Measurements from ENCODE around the gene BCAN.

BCAN gene

DNA sequence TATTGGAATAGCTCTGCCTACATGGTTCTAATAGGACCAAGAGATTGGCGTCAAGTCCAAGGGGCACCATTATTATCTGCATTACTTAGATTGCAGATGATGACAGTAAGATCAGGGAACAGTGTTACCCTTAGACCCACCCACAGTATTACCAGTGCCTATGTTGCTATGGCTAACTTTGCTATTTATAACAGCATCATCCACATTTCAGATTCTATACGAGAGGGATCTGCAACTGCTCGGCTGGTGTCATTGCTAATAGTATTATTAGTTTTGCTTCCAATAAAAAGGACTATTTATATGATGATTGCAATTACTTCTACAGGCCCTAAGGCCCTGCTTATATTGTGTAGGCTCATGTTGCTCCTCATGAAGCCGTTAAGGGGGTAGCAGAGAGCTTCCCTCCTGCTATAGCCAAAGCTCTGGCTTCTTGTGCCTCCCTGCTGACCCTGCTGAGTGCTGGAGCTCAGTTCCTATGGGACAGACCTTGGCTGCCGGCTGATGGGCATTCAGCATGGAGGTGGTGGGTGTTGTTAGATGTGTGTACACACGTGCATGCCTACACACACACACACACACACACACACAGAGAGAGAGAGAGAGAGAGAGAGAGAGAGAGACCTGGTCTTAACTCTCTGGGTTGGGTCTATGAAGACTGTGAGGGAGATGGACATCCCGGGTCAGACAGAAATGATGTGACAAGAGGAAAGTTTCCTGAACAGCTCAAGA lies 1.3 kb downstream of the BCAN start:
- no peak for DNase-seq (ENCODE audit: low read depth, low spot score)

DNA sequence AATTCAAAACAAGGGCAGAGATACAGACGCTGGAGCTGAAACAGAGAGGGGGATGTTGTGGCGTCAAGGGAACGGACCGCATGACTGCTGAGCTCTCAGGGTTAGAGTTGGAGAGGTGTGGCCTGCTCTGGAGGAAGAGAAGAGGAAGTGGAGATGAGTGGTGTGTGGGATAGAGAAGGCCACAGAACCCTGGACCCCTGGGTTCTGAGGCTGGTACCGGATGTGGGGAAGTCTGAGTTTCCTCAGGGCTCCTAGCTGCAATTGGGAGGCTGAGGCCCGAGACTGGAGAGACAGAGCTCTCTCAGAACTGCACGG lies 1.8 kb downstream of the BCAN start:
- DNase-seq (ENCODE audit: low read depth, low spot score), result no peak

DNA sequence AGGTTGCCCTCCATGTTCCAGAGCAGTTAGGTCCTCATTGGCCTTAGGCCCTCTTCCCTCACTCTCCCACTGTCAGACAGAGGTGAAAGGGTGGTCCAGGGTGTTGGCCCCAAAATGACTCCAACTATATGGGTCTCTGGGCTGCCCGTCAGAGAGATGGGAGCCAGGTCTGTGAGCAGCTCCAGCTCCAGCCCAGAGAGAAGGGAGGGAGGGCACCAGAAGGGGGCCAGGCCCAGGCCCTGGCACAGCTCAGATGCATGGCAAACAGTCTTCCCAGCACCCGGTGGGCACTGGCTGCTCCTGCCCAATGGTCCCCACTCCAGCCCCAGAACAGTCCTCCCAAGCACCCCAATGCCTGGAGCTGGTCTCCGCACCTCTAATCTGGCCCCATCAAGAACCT lies 2.2 kb downstream of the BCAN start:
- DNase-seq (ENCODE audit: low read depth, low spot score), result no peak

DNA sequence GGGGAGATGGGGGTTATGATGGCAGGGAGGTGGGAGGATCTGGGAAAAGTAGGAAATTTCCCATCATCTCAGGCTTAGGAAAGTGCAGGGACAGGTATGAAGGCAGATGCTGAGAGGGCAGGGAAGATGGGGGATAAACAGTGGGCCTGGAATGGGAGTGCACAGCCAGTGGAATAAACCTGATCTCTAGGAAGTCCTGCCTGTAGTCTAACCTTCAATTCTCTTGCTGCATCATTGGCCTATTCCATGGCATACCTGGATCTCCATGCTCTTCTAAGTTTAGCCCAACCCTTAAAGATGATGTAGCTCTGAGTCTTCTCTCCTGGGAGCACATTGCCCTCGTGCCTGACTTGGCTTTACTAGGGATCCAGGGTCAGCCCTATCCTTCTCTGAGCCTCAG lies 2.7 kb downstream of the BCAN start:
- no peak for DNase-seq (ENCODE audit: low read depth, low spot score)

DNA sequence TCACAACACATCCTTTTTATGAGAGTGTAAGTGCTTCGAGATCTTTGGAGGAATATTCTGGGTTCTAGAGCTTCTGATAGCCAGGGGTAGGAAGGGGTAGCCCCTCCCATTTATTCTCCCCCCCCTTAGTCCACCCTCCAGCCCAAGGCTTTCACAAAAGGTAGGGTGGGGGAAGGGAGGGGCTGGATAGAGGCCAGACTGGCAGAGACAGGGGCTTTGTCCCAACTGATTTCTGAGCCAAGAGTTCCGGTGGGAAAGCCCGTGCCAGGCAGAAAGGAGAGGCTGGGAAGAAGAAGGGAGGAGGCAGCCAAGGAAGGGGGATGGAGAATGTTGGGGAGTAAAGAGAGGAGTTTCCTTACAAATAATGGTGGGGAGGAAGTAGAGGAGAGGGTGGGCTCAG lies 3.1 kb downstream of the BCAN start:
- DNase-seq (ENCODE audit: low read depth, low spot score), result no peak

DNA sequence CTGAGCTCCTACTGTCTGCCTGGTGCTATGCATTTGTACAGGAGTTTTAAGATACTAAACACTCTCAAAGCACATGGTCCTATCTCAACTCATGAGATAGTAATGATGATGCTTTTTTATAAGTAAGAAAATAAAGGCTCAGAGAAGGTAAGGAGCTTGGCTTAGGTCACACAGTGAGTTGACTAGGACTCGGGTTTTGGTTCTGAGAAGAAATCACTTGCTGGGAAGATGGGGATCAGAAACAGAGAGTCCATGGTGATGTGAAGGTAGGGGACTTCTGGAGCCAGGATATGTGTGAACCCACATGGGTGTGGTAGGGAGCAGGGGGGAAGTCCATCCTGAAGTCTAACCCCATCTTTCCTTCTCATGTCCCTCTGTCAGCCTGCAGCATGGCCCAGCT lies 3.7 kb downstream of the BCAN start:
- no peak for DNase-seq (ENCODE audit: low read depth, low spot score)

DNA sequence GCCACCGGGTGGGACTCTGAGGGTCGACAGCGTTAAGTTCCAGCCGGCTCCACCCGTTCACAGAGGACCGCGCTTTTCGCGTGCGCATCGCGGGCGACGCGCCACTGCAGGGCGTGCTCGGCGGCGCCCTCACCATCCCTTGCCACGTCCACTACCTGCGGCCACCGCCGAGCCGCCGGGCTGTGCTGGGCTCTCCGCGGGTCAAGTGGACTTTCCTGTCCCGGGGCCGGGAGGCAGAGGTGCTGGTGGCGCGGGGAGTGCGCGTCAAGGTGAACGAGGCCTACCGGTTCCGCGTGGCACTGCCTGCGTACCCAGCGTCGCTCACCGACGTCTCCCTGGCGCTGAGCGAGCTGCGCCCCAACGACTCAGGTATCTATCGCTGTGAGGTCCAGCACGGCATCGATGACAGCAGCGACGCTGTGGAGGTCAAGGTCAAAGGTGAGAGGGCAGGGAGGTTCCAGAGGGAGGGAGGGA lies 4.9 kb downstream of the BCAN start:
- DNase-seq (ENCODE audit: low read depth, low spot score), result no peak

DNA sequence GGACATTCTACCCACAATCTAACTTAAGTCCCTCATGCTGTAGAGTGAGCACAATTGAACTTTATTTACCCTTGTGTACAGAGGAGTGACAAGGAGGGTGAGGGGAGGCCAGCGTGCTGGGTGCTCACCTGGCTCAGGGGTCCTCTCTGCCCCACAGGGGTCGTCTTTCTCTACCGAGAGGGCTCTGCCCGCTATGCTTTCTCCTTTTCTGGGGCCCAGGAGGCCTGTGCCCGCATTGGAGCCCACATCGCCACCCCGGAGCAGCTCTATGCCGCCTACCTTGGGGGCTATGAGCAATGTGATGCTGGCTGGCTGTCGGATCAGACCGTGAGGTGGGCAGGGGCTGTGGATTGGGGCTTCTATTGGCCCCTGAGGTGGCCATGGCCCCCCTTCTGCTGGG lies 5.4 kb downstream of the BCAN start:
- no peak for DNase-seq (ENCODE audit: low read depth, low spot score)

DNA sequence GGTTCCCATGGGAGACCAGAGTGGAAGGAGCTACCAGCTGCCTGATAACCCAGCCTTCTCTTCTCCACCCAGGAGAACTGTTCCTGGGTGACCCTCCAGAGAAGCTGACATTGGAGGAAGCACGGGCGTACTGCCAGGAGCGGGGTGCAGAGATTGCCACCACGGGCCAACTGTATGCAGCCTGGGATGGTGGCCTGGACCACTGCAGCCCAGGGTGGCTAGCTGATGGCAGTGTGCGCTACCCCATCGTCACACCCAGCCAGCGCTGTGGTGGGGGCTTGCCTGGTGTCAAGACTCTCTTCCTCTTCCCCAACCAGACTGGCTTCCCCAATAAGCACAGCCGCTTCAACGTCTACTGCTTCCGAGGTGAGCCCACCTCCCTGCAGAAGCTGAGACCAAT lies 6.6 kb downstream of the BCAN start:
- no peak for DNase-seq (ENCODE audit: low read depth, low spot score)

DNA sequence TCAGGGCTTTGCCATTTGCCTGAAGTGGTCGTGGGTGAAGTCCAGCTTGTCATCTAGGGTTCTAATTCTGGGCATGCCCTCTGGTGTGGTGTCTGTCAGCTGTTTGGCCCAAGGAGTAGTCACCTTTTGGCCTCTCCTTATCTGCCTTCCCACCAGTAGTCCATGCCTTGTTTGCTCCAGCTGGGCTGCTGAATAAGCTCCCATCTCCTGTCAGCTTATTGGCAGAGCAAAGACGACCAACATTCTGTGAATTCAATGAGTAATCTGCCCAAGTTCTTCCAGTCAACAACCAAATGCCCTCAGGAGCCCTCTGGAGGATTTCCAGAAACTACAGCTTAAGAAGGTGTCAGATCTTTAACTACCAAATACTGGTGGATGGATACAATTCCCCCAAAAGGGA lies 7.0 kb downstream of the BCAN start:
- DNase-seq (ENCODE audit: low read depth, low spot score), result no peak

DNA sequence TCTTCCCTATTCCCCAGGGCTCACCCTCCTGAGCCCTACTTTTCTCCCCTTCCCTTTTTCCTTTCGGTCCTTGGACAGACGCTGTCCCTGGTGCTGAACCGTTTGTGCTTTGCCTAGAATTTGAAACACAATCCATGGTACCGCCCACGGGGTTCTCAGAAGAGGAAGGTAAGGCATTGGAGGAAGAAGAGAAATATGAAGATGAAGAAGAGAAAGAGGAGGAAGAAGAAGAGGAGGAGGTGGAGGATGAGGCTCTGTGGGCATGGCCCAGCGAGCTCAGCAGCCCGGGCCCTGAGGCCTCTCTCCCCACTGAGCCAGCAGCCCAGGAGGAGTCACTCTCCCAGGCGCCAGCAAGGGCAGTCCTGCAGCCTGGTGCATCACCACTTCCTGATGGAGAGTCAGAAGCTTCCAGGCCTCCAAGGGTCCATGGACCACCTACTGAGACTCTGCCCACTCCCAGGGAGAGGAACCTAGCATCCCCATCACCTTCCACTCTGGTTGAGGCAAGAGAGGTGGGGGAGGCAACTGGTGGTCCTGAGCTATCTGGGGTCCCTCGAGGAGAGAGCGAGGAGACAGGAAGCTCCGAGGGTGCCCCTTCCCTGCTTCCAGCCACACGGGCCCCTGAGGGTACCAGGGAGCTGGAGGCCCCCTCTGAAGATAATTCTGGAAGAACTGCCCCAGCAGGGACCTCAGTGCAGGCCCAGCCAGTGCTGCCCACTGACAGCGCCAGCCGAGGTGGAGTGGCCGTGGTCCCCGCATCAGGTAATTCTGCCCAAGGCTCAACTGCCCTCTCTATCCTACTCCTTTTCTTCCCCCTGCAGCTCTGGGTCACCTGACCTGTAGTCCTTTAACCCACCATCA lies 10.4 kb downstream of the BCAN start:
- peak; percentile 77 for DNase-seq (ENCODE audit: low read depth, low spot score)

DNA sequence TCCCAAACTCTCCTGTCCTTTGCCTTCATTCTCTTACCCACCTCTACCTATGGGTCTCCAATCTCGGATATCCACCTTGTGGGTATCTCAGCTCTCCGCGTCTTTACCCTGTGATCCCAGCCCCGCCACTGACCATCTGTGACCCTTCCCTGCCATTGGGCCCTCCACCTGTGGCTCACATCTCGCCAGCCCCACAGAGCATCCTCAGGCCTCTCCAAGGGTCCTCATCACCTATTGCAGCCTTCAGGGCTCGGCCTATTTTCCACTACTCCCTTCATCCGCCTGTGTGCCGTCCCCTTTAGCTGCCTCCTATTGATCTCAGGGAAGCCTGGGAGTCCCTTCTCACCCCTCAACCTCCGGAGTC lies 11.1 kb downstream of the BCAN start:
- DNase-seq (ENCODE audit: low read depth, low spot score), result no peak

DNA sequence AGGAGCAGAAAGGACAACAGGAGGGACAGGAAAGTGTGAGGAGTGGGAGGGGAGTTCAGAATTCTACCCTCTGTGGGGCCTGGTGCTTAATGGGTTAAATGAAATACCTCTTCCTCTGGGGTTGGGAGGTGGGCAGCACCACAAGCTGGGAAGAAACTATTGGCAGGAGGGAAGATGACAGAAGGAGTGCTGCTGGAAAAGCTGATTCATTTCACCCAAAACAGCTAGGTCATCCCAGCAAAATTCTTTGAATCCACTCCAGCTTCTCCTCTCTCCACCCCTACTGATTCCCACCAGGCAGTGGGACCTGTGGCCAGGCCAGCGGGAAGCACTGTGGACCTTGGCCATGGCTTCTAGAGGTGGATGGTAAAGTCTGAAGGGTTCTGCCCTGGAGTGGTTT lies 12.8 kb downstream of the BCAN start:
- DNase-seq (ENCODE audit: low read depth, low spot score), result no peak

DNA sequence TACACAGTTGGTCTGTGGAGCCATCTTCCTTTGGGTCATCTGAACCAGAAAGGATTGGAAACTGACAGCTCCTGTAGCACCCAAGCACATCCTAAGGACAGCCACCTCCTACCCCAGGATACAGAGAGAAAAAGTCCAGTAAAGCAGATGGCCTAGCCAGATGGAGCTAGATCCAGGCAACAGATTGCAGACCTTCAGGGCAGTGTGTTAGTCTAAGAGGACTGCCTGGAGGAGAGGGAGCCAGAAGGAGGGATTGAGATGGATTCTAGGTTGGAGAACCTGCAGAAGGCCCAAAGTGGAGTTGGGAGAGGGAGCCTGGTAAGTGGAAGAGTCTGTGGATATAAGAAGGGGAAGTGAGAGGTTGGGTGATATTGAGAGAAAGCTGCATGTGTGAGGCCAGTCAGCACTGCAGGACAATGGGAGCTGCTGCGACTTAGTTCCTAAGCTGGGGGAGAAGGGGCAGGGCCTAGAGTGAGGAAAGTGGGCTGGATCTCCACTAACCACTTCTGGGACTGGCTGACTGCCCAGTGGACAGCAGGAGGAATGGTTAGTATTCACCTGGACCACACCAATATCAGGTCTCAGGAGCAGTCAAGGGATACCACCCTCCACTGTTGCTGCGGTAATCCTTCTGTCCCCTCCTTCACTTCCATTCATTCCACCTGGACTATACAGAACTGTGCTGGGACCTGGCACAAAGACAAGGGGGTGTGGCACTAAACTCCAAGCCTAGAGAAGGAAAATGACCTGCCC lies 13.4 kb downstream of the BCAN start:
- no peak for DNase-seq (ENCODE audit: low read depth, low spot score)

DNA sequence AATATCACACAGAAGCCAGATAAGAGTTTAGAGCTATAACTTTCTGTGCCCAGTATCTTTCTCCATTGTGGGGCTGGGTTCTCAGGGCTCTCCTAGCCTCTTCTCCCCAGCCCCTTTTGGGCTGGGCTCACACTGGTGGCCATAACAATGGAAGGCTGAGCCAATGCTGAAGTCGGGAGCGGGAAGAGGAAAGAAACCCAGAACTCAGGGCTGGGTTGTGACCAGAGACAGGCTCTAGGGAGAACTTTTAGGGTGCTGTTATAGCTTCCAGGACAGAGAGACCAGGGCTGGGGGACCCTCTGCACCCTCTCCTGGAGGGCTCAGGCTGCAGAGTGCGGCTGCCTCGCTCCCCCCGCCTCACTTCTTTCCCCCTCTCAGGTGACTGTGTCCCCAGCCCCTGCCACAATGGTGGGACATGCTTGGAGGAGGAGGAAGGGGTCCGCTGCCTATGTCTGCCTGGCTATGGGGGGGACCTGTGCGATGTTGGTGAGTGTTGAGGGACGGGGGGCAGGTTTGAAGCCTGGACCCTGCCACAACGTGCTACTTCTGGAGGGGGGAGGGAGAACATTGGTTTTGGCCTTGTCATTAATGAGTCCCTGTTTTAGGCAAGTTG lies 14.1 kb downstream of the BCAN start:
- DNase-seq (ENCODE audit: low read depth, low spot score), result no peak

DNA sequence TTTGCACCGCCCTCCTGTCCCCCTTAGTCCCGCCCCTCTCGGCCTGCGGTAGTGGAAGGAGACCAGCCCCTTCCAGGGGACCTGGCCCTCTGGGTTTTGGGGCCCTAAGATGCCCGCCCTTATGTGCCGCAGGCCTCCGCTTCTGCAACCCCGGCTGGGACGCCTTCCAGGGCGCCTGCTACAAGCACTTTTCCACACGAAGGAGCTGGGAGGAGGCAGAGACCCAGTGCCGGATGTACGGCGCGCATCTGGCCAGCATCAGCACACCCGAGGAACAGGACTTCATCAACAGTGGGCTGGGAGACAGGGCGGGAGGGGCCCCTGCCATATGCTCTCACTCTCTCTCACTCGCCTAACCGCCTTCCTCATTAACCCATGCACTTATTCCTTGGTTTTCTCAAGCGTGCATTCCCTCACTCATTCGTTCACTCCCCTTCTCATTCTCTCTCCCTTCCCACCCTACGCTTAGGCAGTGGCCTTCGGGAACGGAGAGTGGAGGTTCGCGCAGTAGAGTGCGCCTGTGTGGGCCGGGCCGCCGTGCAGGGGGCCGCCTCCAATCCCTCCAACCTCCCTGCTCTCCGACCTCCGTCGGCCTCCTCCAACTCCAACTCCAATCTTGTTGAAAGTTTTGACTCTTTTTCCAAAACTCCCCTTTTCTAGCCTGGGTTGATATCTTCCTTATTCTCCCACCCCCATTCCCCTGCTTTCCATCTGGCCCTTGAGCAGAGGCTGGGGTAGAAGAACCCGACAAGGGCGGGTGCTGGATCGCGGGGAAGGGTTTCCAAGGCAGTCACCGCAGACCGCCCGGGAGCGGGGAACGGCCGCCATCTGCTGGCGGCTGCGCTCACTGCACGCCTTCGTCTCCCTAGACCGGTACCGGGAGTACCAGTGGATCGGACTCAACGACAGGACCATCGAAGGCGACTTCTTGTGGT lies 15.2 kb downstream of the BCAN start:
- DNase-seq (ENCODE audit: low read depth, low spot score), result peak; percentile 81

DNA sequence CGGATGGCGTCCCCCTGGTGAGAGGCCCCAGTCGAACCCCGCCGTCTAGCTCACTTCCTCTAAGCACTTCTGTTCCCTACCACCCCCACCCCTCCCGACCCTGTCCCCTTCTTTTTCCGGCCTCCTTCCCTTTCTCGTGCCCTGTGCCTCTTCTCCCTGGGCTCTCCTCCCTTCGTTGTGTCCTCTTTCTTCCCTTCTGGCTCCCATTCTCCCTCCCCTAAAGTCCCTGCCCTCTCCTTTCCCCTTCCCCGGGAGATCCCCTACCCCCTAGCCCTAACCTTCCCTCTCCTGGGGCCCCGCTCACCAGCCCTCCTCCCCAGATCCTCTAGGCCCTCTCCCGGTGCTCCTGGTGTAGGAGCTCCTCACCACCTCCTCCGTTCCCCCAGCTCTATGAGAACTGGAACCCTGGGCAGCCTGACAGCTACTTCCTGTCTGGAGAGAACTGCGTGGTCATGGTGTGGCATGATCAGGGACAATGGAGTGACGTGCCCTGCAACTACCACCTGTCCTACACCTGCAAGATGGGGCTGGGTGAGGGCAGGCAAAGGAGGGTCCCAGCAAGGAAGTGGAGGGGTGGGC lies 15.9 kb downstream of the BCAN start:
- no peak for DNase-seq (ENCODE audit: low read depth, low spot score)

DNA sequence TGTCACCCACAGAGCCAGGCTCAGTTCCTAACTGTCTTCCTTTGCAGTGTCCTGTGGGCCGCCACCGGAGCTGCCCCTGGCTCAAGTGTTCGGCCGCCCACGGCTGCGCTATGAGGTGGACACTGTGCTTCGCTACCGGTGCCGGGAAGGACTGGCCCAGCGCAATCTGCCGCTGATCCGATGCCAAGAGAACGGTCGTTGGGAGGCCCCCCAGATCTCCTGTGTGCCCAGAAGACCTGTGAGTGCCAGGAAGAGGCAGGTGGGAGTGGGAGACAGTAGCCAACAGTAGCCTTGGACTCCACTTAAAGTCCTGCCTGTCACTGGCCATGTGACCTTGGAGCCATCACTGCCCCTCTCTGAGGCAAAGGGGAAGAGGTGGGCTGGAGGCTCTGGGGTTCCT lies 16.6 kb downstream of the BCAN start:
- DNase-seq (ENCODE audit: low read depth, low spot score), result no peak

DNA sequence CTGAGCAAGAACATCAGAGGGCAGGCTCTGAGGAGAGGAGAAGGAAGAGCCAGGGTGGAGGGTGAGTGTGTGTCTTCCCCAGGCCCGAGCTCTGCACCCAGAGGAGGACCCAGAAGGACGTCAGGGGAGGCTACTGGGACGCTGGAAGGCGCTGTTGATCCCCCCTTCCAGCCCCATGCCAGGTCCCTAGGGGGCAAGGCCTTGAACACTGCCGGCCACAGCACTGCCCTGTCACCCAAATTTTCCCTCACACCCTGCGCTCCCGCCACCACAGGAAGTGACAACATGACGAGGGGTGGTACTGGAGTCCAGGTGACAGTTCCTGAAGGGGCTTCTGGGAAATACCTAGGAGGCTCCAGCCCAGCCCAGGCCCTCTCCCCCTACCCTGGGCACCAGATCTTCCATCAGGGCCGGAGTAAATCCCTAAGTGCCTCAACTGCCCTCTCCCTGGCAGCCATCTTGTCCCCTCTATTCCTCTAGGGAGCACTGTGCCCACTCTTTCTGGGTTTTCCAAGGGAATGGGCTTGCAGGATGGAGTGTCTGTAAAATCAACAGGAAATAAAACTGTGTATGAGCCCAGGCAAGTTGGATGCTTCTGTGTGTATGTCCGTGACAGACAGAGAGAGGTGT lies 17.1 kb downstream of the BCAN start:
- DNase-seq (ENCODE audit: low read depth, low spot score), result no peak

DNA sequence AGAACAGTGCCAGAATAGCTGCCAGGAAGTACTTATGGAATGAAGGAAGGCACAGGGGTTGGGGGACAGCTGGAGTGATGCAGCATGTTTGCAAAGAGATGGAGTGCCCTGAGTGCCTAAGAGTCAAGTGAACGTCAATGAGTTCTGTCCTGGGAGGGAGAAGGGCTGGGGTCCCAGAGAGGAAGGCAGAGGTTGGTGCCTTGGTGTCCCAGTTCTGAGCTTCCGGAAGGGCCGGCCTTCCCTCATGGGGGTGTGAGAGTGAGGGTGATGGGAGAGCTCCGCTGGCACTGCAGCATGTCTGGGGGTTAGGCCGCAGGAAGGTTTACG lies 17.7 kb downstream of the BCAN start:
- DNase-seq (ENCODE audit: low read depth, low spot score), result no peak

Data from astrocyte of the hippocampus (primary cell).